Activated CD4-positive, alpha-beta T cell treated with anti-CD3 and anti-CD28 coated beads, Interleukin-2, amount 50 U/mL, for 4 hours (primary cell): ENCODE data around the gene ZNF554.
"Not testable (repeated sequence)": the region's sequence is repeated elsewhere in the genome, so short reads cannot be mapped to it uniquely, and the experiment has no call there.

Source experiments
- DNase-seq, 2 experiments: peaks; one replicate each; pipeline ENCODE4 v3.0.0-alpha.2; 2020

Gene ZNF554

GRCh38 chr19:2872175-2872574 is 52.5 kb downstream of the ZNF554 start:
- not testable (repeated sequence) for DNase-seq

- no peak for DNase-seq
Measured at GRCh38 chr19:2877398-2878331, 58.0 kb downstream of the ZNF554 start.

GRCh38 chr19:2883686-2884439 is 64.2 kb downstream of the ZNF554 start:
- no peak for DNase-seq

GRCh38 chr19:2885736-2886135 is 66.1 kb downstream of the ZNF554 start:
- DNase-seq: no peak
